HL-60/S4 treated with retinoic acid at 250 ng/mL for 4 days and 3 days (cell line): ENCODE results near the gene TNFRSF1A.

Experiments
- in situ Hi-C: fragments of 300-500 bp; cut with MboI; formaldehyde crosslinking; loops from 2 replicates; pipeline ENCODE4 v1.7.0; 2022; ENCODE audit warnings: low sequenced_read_pairs

Gene TNFRSF1A

GRCh38 chr12:6341417-6342139, at the start of gene TNFRSF1A:
Gene TNFRSF1A (minus strand): TSS chr12:6342076. CDS start chr12:6341814, 262 bp downstream.
- in situ Hi-C loops = no loop called here

- in situ Hi-C loops = no loop called here
Observed at GRCh38 chr12:6391013-6391412, 49.1 kb upstream of the TNFRSF1A start.

- in situ Hi-C loops = no loop called here
Observed at GRCh38 chr12:6390084-6390799, 48.4 kb upstream of the TNFRSF1A start.

- in situ Hi-C loops = no loop called here
Observed at GRCh38 chr12:6387541-6387940, 45.7 kb upstream of the TNFRSF1A start.

GRCh38 chr12:6386491-6386890, 44.6 kb upstream of the TNFRSF1A start:
- in situ Hi-C loops = no loop called here

GRCh38 chr12:6386038-6386437, 44.2 kb upstream of the TNFRSF1A start:
- in situ Hi-C loops = no loop called here

- in situ Hi-C loops = no loop called here
Observed at GRCh38 chr12:6384499-6385436, 42.9 kb upstream of the TNFRSF1A start.

- in situ Hi-C loops = no loop called here
Observed at GRCh38 chr12:6383572-6384498, 42.0 kb upstream of the TNFRSF1A start, which contains the start of gene LTBR. Gene LTBR (plus strand): TSS chr12:6384162. CDS start chr12:6384359, 197 bp downstream.

GRCh38 chr12:6382982-6383381, 41.1 kb upstream of the TNFRSF1A start:
- in situ Hi-C loops = no loop called here

- in situ Hi-C loops = no loop called here
Observed at GRCh38 chr12:6382371-6382770, 40.5 kb upstream of the TNFRSF1A start.

GRCh38 chr12:6380141-6381121, 38.6 kb upstream of the TNFRSF1A start:
- in situ Hi-C loops = no loop called here

GRCh38 chr12:6378709-6379472, 37.0 kb upstream of the TNFRSF1A start:
- in situ Hi-C loops = no loop called here

GRCh38 chr12:6377667-6377994, 35.8 kb upstream of the TNFRSF1A start:
- in situ Hi-C loops = no loop called here

- in situ Hi-C loops = no loop called here
Observed at GRCh38 chr12:6376870-6377666, 35.2 kb upstream of the TNFRSF1A start.

- in situ Hi-C loops = no loop called here
Observed at GRCh38 chr12:6376079-6376869, 34.4 kb upstream of the TNFRSF1A start.

- in situ Hi-C loops = no loop called here
Observed at GRCh38 chr12:6375269-6376078, 33.6 kb upstream of the TNFRSF1A start, which contains the start of gene SCNN1A. Gene SCNN1A (minus strand): TSS chr12:6375563. CDS start chr12:6374783, 780 bp downstream.
